Activated CD4-positive, CD25-positive, alpha-beta regulatory T cell treated with anti-CD3 and anti-CD28 coated beads, Interleukin-2, amount 50 U/mL, for 72 hours (primary cell): Measurements from ENCODE around the gene LRPPRC.
"Not testable (repeated sequence)": the region's sequence is repeated elsewhere in the genome, so short reads cannot be mapped to it uniquely, and the experiment has no call there.

Source experiments
- DNase-seq: peaks from one replicate; pipeline ENCODE4 v3.0.0; 2021

Gene LRPPRC

GRCh38 chr2:43995733-43996533 lies at the start of gene LRPPRC:
Gene LRPPRC (minus strand): TSS chr2:43995989. CDS start chr2:43995947, 42 bp downstream.
- peak; percentile 83 for DNase-seq

- no peak for DNase-seq
These were observed 49.3 kb upstream of the LRPPRC start for GRCh38 chr2:44045061-44045460.

- DNase-seq: peak; percentile 74
These were observed 48.5 kb upstream of the LRPPRC start for GRCh38 chr2:44044281-44044720.

- DNase-seq: no peak
These were observed 44.6 kb upstream of the LRPPRC start for GRCh38 chr2:44040365-44040764.

- DNase-seq: no peak
These were observed 42.5 kb upstream of the LRPPRC start for GRCh38 chr2:44038277-44038676.

GRCh38 chr2:44037221-44037620 lies 41.4 kb upstream of the LRPPRC start:
- no peak for DNase-seq

- DNase-seq: no peak
These were observed 38.2 kb upstream of the LRPPRC start for GRCh38 chr2:44033947-44034346.

- DNase-seq: not testable (repeated sequence)
These were observed 31.3 kb upstream of the LRPPRC start for GRCh38 chr2:44027076-44027475.

GRCh38 chr2:44016282-44016681 lies 20.5 kb upstream of the LRPPRC start:
- peak; percentile 32 for DNase-seq

- DNase-seq: no peak
These were observed 19.4 kb upstream of the LRPPRC start for GRCh38 chr2:44015239-44015638.

- not testable (repeated sequence) for DNase-seq
These were observed 17.4 kb upstream of the LRPPRC start for GRCh38 chr2:44013205-44013604.

GRCh38 chr2:44010266-44010665 lies 14.5 kb upstream of the LRPPRC start:
- no peak for DNase-seq

GRCh38 chr2:44009136-44009735 lies 13.4 kb upstream of the LRPPRC start:
- no peak for DNase-seq

GRCh38 chr2:44005846-44006245 lies 10.1 kb upstream of the LRPPRC start:
- DNase-seq: no peak

- no peak for DNase-seq
These were observed 9.2 kb upstream of the LRPPRC start for GRCh38 chr2:44004735-44005602.

- DNase-seq: no peak
These were observed 5.9 kb upstream of the LRPPRC start for GRCh38 chr2:44001716-44002115.

- no peak for DNase-seq
These were observed 2.5 kb upstream of the LRPPRC start for GRCh38 chr2:43998263-43998662.

- DNase-seq: no peak
These were observed 2.4 kb downstream of the LRPPRC start for GRCh38 chr2:43993437-43993836.

- DNase-seq: no peak
These were observed 6.2 kb downstream of the LRPPRC start for GRCh38 chr2:43989545-43989944.

- no peak for DNase-seq
These were observed 9.2 kb downstream of the LRPPRC start for GRCh38 chr2:43986600-43986999.

- DNase-seq: no peak
These were observed 10.4 kb downstream of the LRPPRC start for GRCh38 chr2:43985359-43985758.

GRCh38 chr2:43984533-43984932 lies 11.3 kb downstream of the LRPPRC start:
- no peak for DNase-seq

GRCh38 chr2:43980902-43981301 lies 14.9 kb downstream of the LRPPRC start:
- DNase-seq: no peak
